Activated naive CD8-positive, alpha-beta T cell treated with anti-CD3 and anti-CD28 coated beads, Interleukin-2, amount 50 U/mL, for 24 hours (primary cell): ENCODE measurements around the gene OPALIN.

Experiments
- ATAC-seq: fragments of 150-1000 bp; cut with Tn5 transposase; one replicate; pipeline ENCODE4 v1.10.0; 2021
- DNase-seq: peaks from one replicate; pipeline ENCODE4 v3.0.0; 2021
- H3K27ac Mint-ChIP-seq: one replicate; pipeline ENCODE4 v1.8.0; 2021; ENCODE audit warnings: mild to moderate bottlenecking, mixed read lengths
- H3K27me3 Mint-ChIP-seq: one replicate; pipeline ENCODE4 v1.8.0; 2021; ENCODE audit warnings: mixed read lengths
- H3K36me3 Mint-ChIP-seq: one replicate; pipeline ENCODE4 v1.8.0; 2021; ENCODE audit warnings: low read depth, mixed read lengths
- H3K4me1 Mint-ChIP-seq: one replicate; pipeline ENCODE4 v1.8.0; 2021; ENCODE audit warnings: mixed read lengths
- H3K4me3 Mint-ChIP-seq: one replicate; pipeline ENCODE4 v1.8.0; 2021; ENCODE audit warnings: mild to moderate bottlenecking, moderate library complexity, mixed read lengths
- H3K9me3 Mint-ChIP-seq: one replicate; pipeline ENCODE4 v1.8.0; 2021; ENCODE audit warnings: mixed read lengths

OPALIN gene

GRCh38 chr10:96360766-96361165 is 2.0 kb upstream of the OPALIN start:
- no peaks in the 10 kb centered on the region for H3K36me3 Mint-ChIP-seq
- DNase-seq, result no peak
- ATAC-seq, result no peak
- H3K27ac Mint-ChIP-seq, result no peak overlapping the region
- peaks cover 6% of the 10 kb centered on the region for H3K27me3 Mint-ChIP-seq
- H3K9me3 Mint-ChIP-seq, result no peaks in the 10 kb centered on the region
- H3K4me3 Mint-ChIP-seq, result no peak overlapping the region
- H3K4me1 Mint-ChIP-seq, result no peaks in the 10 kb centered on the region

- H3K4me3 Mint-ChIP-seq, result no peak overlapping the region
- H3K27me3 Mint-ChIP-seq, result peaks cover 6% of the 10 kb centered on the region
- H3K9me3 Mint-ChIP-seq, result no peaks in the 10 kb centered on the region
- no peaks in the 10 kb centered on the region for H3K4me1 Mint-ChIP-seq
- no peak overlapping the region for H3K27ac Mint-ChIP-seq
- no peak for ATAC-seq
- no peaks in the 10 kb centered on the region for H3K36me3 Mint-ChIP-seq
- DNase-seq, result no peak
These were observed 1.5 kb upstream of the OPALIN start for GRCh38 chr10:96360331-96360730.

GRCh38 chr10:96359616-96360015 is 814 bp upstream of the OPALIN start:
- no peak for DNase-seq
- Mint-ChIP-seq H3K4me3 (no peak overlapping the region), H3K27me3 (peaks cover 9% of the 10 kb centered on the region), H3K4me1 (no peaks in the 10 kb centered on the region), H3K9me3 (no peaks in the 10 kb centered on the region), H3K27ac (no peak overlapping the region), H3K36me3 (no peaks in the 10 kb centered on the region)
- ATAC-seq, result no peak

GRCh38 chr10:96357038-96357620 is 1.7 kb downstream of the OPALIN start:
- DNase-seq, result no peak

GRCh38 chr10:96352582-96352981 is 6.2 kb downstream of the OPALIN start:
- Mint-ChIP-seq H3K27me3 (peaks cover 6% of the 10 kb centered on the region), H3K36me3 (no peaks in the 10 kb centered on the region), H3K4me3 (no peak overlapping the region), H3K9me3 (no peaks in the 10 kb centered on the region), H3K27ac (no peak overlapping the region), H3K4me1 (no peaks in the 10 kb centered on the region)
- DNase-seq (no peak), ATAC-seq (no peak)

More at GRCh38 chr10:96357038-96357620, 1.7 kb downstream of the OPALIN start:
- H3K36me3 Mint-ChIP-seq, result no peaks in the 10 kb centered on the region
- ATAC-seq, result no peak
- no peaks in the 10 kb centered on the region for H3K9me3 Mint-ChIP-seq
- no peaks in the 10 kb centered on the region for H3K4me1 Mint-ChIP-seq
- peaks cover 10% of the 10 kb centered on the region for H3K27me3 Mint-ChIP-seq
- no peak overlapping the region for H3K4me3 Mint-ChIP-seq
- no peak overlapping the region for H3K27ac Mint-ChIP-seq

GRCh38 chr10:96352027-96352426 is 6.8 kb downstream of the OPALIN start:
- DNase-seq, result no peak
- Mint-ChIP-seq H3K27me3 (peaks cover 4% of the 10 kb centered on the region), H3K4me3 (no peak overlapping the region), H3K36me3 (no peaks in the 10 kb centered on the region), H3K9me3 (no peaks in the 10 kb centered on the region), H3K4me1 (no peaks in the 10 kb centered on the region), H3K27ac (no peak overlapping the region)
- no peak for ATAC-seq

DNA sequence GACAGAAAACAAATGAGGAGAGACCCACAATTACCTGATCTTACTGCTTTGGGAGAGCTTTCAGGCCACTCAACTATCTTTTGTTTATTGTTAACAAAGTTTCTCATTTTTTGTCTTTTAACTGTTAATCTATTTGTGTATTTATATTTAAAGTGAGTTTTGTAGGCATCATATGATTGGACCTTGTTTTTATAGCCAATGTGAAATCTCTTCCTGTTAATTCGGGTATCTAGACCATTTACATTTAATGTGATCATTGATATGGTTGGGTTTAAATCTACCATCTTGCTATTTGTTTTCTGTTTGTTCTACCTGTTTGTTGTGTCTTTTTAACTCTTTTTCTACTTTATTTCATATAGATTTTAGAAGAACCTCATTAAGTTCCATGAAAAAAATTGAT is 12.5 kb downstream of the OPALIN start:
- ATAC-seq, result no peak
- Mint-ChIP-seq H3K4me1 (no peaks in the 10 kb centered on the region), H3K4me3 (no peak overlapping the region), H3K27ac (no peak overlapping the region), H3K9me3 (peaks cover 8% of the 10 kb centered on the region), H3K36me3 (no peaks in the 10 kb centered on the region), H3K27me3 (peaks cover 4% of the 10 kb centered on the region)
- DNase-seq, result no peak

DNA sequence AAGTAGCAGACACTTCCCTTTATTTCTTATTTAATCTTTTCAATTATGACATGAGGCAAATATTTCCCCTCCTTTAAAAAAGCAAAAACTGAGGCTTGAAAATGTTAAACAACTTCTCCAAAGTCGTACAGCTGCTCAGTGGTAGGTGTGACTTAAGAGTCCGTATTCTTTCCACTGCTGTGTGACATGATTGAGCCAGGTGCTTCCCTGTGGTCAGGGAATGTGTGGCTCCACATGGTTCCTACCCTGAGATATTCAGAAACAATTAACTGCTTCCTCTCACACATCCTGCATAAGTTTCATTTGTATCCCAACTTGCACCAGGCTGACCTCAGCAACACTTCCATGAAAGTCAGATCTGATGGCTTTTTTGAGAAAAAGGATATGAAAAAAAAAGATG is 13.6 kb downstream of the OPALIN start:
- Mint-ChIP-seq H3K9me3 (peaks cover 8% of the 10 kb centered on the region), H3K36me3 (no peaks in the 10 kb centered on the region), H3K27ac (no peak overlapping the region), H3K4me3 (no peak overlapping the region), H3K4me1 (no peaks in the 10 kb centered on the region), H3K27me3 (peaks cover 4% of the 10 kb centered on the region)
- DNase-seq (no peak), ATAC-seq (no peak)

GRCh38 chr10:96344178-96344577 is 14.6 kb downstream of the OPALIN start:
- ATAC-seq, result no peak

DNA sequence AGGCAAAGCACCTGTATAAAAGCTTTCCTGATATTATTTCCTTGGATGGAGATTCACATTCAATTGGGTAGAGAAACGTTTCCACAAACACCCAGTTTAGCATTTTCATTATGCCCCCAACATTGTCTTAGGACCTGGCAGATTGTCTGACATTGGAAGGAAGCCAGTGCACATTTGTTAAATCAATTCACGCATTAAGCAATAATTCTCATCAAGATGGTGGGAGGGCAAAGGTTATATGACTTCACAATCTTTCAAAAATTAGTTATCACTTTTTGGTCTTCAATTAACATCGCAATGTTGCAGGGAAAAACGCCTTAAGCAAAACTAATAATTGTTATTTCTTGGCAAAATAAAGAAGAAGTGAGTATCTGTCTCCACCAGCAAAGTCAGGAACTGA is 16.4 kb downstream of the OPALIN start:
- peaks cover 8% of the 10 kb centered on the region for H3K9me3 Mint-ChIP-seq
- no peaks in the 10 kb centered on the region for H3K36me3 Mint-ChIP-seq
- H3K4me1 Mint-ChIP-seq, result no peaks in the 10 kb centered on the region
- no peak for DNase-seq
- peaks cover 4% of the 10 kb centered on the region for H3K27me3 Mint-ChIP-seq
- H3K27ac Mint-ChIP-seq, result no peak overlapping the region
- H3K4me3 Mint-ChIP-seq, result no peak overlapping the region
- no peak for ATAC-seq

More at GRCh38 chr10:96344178-96344577, 14.6 kb downstream of the OPALIN start:
- H3K4me1 Mint-ChIP-seq, result no peaks in the 10 kb centered on the region
- peaks cover 4% of the 10 kb centered on the region for H3K27me3 Mint-ChIP-seq
- no peak overlapping the region for H3K4me3 Mint-ChIP-seq
- DNase-seq, result no peak
- H3K27ac Mint-ChIP-seq, result no peak overlapping the region
- H3K36me3 Mint-ChIP-seq, result no peaks in the 10 kb centered on the region
- peaks cover 8% of the 10 kb centered on the region for H3K9me3 Mint-ChIP-seq

DNA sequence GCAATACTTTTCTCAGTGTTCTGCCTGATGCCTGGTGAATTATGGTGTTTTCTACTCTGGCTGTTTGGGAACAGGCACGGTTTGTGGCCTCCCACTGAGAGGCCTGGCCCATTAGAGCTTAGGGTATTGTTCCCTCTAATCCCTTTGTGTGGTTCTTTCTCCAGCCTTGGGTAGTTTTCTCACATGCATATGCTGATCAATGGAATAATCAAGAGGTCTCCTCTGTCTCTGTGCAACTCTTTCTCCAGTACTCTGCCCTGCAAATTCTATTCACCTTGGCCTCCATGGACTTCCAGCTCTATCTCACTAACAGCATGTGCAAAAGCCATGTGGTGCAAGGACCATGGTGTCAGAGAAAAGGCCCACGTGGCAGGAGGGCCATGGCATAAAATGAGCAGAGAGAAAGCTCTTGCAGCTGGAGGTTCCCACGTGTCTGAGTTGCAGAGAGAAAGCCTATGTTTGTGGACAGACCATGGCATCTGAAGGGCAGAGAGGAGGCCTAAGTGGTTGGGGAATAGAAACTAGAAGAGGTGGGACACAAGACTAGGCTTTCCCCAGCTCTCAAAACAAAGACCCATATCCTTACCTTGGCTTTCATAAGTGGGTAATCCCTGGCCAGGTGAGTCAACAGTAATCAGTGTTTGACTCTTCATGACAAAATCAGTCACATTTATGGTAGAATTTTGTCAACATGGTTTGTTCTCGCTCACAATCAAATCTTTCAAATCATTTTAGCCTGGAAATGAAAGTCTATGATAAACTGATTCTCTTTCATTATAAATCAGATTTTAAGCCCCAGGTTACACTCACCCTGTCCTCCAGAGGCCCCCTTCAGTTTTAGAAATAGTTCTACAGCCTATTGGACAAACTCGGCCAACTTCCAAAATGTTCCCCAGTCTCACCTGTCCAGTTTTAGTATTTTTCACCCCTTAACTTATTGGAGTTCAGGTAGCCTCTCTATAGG is 17.3 kb downstream of the OPALIN start:
- H3K27me3 Mint-ChIP-seq, result peaks cover 4% of the 10 kb centered on the region
- no peak for DNase-seq
- H3K4me1 Mint-ChIP-seq, result no peaks in the 10 kb centered on the region
- H3K36me3 Mint-ChIP-seq, result no peaks in the 10 kb centered on the region
- no peak overlapping the region for H3K4me3 Mint-ChIP-seq
- H3K9me3 Mint-ChIP-seq, result peaks cover 7% of the 10 kb centered on the region
- no peak overlapping the region for H3K27ac Mint-ChIP-seq
- peak; percentile 53 for ATAC-seq

DNA sequence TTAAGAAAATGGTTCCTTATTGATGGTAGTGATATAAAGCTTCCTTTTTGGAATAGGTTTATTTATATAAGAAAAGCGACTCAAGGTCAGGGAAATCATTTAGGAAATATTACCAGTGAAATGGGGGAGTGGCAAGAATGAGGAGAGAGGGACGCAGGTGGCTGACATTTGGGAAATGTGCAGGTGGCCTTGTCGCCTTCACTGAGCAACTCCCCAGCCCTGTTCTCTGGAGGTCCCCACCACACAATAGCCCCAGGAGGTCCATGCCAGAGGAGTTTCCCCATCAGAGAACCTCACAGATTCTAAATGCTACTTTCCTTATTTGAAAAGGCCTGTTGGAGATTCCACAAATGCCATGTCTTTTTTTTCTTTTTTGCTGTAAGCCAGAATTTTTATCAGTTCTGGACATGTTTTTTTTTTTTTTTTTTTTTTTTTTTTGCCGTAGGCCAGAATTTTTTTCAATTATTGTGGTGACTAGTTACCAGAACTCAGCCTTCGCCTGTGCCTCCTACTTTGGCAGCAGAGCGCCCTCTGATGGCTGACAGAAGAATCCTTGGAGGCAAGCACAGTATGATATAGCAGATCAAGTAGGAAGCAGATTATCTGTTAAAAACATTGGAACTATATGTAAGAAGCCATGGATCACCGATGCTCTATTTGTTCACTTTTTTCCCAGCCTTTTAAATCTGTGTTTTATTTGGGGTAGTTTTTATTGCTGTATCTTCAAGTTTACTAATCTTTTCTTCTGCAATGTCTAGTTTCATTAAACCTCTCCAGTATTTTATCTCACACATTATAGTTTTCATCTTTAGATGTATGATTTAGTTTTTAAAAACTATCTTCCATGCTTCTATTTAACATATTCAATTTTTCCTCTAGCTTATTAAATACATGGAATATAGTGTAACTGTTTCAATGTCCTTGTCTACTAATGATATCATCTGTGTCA is 18.6 kb downstream of the OPALIN start:
- ATAC-seq (peak; percentile 71), DNase-seq (peak; percentile 64)
- Mint-ChIP-seq H3K36me3 (no peaks in the 10 kb centered on the region), H3K9me3 (no peaks in the 10 kb centered on the region), H3K27me3 (no peaks in the 10 kb centered on the region), H3K4me1 (no peaks in the 10 kb centered on the region), H3K4me3 (no peak overlapping the region), H3K27ac (no peak overlapping the region)

- no peak overlapping the region for H3K27ac Mint-ChIP-seq
- DNase-seq (no peak), ATAC-seq (no peak)
- H3K27me3 Mint-ChIP-seq, result no peaks in the 10 kb centered on the region
- no peaks in the 10 kb centered on the region for H3K36me3 Mint-ChIP-seq
- no peaks in the 10 kb centered on the region for H3K4me1 Mint-ChIP-seq
- H3K4me3 Mint-ChIP-seq, result no peak overlapping the region
- H3K9me3 Mint-ChIP-seq, result no peaks in the 10 kb centered on the region
These were observed 19.4 kb downstream of the OPALIN start for GRCh38 chr10:96339383-96339782.

- Mint-ChIP-seq H3K36me3 (no peaks in the 10 kb centered on the region), H3K4me3 (no peak overlapping the region), H3K9me3 (no peaks in the 10 kb centered on the region), H3K27ac (no peak overlapping the region), H3K27me3 (peaks cover 4% of the 10 kb centered on the region), H3K4me1 (peaks cover 4% of the 10 kb centered on the region)
- ATAC-seq (no peak), DNase-seq (no peak)
These were observed 20.4 kb downstream of the OPALIN start for GRCh38 chr10:96338279-96338925.
